Stimulated activated CD4-positive, alpha-beta T cell treated with anti-CD3 and anti-CD28 coated beads, Interleukin-12 subunit alpha, Interleukin-12 subunit beta, amount 100 ng/mL, for 4 hours (primary cell): ENCODE data around the gene ZBTB18.
"Not testable (repeated sequence)": the region's sequence is repeated elsewhere in the genome, so short reads cannot be mapped to it uniquely, and the experiment has no call there.

Experiments used
- DNase-seq: peaks from one replicate; pipeline ENCODE4 v3.0.0-alpha.2; 2020

The ZBTB18 gene

GRCh38 chr1:244042293-244042692 lies 8.8 kb upstream of the ZBTB18 start:
- no peak for DNase-seq

- no peak for DNase-seq
Measured at GRCh38 chr1:244044423-244044822, 6.7 kb upstream of the ZBTB18 start.

- DNase-seq: not testable (repeated sequence)
Measured at GRCh38 chr1:244046254-244046653, 4.8 kb upstream of the ZBTB18 start.

- no peak for DNase-seq
Measured at GRCh38 chr1:244046907-244047611, 4.0 kb upstream of the ZBTB18 start.

- DNase-seq: no peak
Measured at GRCh38 chr1:244047621-244048255, 3.3 kb upstream of the ZBTB18 start.

GRCh38 chr1:244048256-244049161 lies 2.6 kb upstream of the ZBTB18 start:
- peak; percentile 93 for DNase-seq

GRCh38 chr1:244049162-244050013 lies 1.7 kb upstream of the ZBTB18 start:
- peak; percentile 33 for DNase-seq

GRCh38 chr1:244050014-244050834 lies 859 bp upstream of the ZBTB18 start:
- no peak for DNase-seq

GRCh38 chr1:244052016-244052727 lies 1.1 kb downstream of the ZBTB18 start:
- no peak for DNase-seq

GRCh38 chr1:244052728-244053312 lies 1.7 kb downstream of the ZBTB18 start:
- no peak for DNase-seq

- DNase-seq: no peak
Measured at GRCh38 chr1:244053831-244054230, 2.7 kb downstream of the ZBTB18 start.

- DNase-seq: no peak
Measured at GRCh38 chr1:244054247-244054923, 3.3 kb downstream of the ZBTB18 start.

- no peak for DNase-seq
Measured at GRCh38 chr1:244054924-244055263, 3.8 kb downstream of the ZBTB18 start.

- no peak for DNase-seq
Measured at GRCh38 chr1:244056577-244056976, 5.5 kb downstream of the ZBTB18 start.

- DNase-seq: no peak
Measured at GRCh38 chr1:244057474-244058385, 6.6 kb downstream of the ZBTB18 start.

- no peak for DNase-seq
Measured at GRCh38 chr1:244060117-244060516, 9.0 kb downstream of the ZBTB18 start.

GRCh38 chr1:244060686-244061085 lies 9.6 kb downstream of the ZBTB18 start:
- no peak for DNase-seq

GRCh38 chr1:244062156-244062725 lies 11.2 kb downstream of the ZBTB18 start:
- DNase-seq: no peak

- DNase-seq: no peak
Measured at GRCh38 chr1:244063498-244063897, 12.4 kb downstream of the ZBTB18 start.
